ENCODE measurements around the gene PSG1.
A peak's percentile ranks its signal among the peaks of the same experiment; 100 is the strongest.

DNA sequence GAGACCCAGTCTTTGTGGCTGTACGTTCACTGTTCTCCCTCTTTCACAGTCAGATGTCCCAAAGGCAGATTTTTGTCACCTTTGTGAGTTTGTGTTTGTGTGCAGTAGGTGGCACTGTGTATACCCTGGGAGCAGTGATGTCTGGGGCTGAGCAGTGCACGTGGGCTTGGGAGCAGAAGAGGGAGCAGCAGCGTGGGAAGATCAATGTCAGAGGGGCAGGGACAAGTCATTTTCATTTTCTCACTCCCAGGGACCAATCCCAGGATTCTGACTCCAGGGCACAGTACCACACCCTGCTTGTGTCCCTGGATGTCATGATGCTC is 40.2 kb upstream of the PSG1 start:
- TF ChIP-seq, protein P1, sequence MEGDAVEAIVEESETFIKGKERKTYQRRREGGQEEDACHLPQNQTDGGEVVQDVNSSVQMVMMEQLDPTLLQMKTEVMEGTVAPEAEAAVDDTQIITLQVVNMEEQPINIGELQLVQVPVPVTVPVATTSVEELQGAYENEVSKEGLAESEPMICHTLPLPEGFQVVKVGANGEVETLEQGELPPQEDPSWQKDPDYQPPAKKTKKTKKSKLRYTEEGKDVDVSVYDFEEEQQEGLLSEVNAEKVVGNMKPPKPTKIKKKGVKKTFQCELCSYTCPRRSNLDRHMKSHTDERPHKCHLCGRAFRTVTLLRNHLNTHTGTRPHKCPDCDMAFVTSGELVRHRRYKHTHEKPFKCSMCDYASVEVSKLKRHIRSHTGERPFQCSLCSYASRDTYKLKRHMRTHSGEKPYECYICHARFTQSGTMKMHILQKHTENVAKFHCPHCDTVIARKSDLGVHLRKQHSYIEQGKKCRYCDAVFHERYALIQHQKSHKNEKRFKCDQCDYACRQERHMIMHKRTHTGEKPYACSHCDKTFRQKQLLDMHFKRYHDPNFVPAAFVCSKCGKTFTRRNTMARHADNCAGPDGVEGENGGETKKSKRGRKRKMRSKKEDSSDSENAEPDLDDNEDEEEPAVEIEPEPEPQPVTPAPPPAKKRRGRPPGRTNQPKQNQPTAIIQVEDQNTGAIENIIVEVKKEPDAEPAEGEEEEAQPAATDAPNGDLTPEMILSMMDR (IDR thresholded peaks at IDR 0.05; ENCODE audit: borderline replicate concordance, extremely low read depth, low read length, poor library complexity, severe bottlenecking): peak; percentile 17
- no peak for TF ChIP-seq EZH2 (IDR thresholded peaks at IDR 0.05; ENCODE audit: borderline replicate concordance, low read depth, low read length, severe bottlenecking)

Measured in DND-41 (cell line).